ENCODE results near the gene PSMB7.

- TF ChIP-seq POLR2A (IDR thresholded peaks at IDR 0.05) = no peak
- TF ChIP-seq, protein P1, sequence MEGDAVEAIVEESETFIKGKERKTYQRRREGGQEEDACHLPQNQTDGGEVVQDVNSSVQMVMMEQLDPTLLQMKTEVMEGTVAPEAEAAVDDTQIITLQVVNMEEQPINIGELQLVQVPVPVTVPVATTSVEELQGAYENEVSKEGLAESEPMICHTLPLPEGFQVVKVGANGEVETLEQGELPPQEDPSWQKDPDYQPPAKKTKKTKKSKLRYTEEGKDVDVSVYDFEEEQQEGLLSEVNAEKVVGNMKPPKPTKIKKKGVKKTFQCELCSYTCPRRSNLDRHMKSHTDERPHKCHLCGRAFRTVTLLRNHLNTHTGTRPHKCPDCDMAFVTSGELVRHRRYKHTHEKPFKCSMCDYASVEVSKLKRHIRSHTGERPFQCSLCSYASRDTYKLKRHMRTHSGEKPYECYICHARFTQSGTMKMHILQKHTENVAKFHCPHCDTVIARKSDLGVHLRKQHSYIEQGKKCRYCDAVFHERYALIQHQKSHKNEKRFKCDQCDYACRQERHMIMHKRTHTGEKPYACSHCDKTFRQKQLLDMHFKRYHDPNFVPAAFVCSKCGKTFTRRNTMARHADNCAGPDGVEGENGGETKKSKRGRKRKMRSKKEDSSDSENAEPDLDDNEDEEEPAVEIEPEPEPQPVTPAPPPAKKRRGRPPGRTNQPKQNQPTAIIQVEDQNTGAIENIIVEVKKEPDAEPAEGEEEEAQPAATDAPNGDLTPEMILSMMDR (IDR thresholded peaks at IDR 0.05) = no peak
Observed at GRCh38 chr9:124392254-124392870, 22.9 kb downstream of the PSMB7 start.

Data from heart left ventricle (tissue), 13 donors.